Loucy (cell line): ENCODE results near the gene CRHR2.

Experiments
- H2AFZ ChIP-seq: fragments of 200-600 bp; sonication (generic); 2 replicates; pipeline ENCODE4 v1.6.0; 2016; ENCODE audit warnings: antibody characterized with exemption, mild to moderate bottlenecking, low read length, moderate library complexity
- H3F3A ChIP-seq: fragments of 200-600 bp; 2 replicates; pipeline ENCODE4 v1.6.0; 2016; ENCODE audit warnings: antibody characterized with exemption, low read depth, mild to moderate bottlenecking
- H3K27me3 ChIP-seq: fragments of 200-600 bp; sonication (generic); 2 replicates; pipeline ENCODE4 v1.6.1; 2014; ENCODE audit warnings: low read length, mild to moderate bottlenecking; ENCODE audit not compliant: insufficient read depth, poor library complexity, severe bottlenecking
- H3K36me3 ChIP-seq: fragments of 200-600 bp; sonication (generic); 2 replicates; pipeline ENCODE4 v1.6.1; 2016; ENCODE audit warnings: low read length; ENCODE audit not compliant: insufficient read depth
- H3K4me1 ChIP-seq: fragments of 200-600 bp; sonication (generic); 2 replicates; pipeline ENCODE4 v1.5.1; 2014; ENCODE audit warnings: low read length, mild to moderate bottlenecking; ENCODE audit not compliant: insufficient read depth, poor library complexity, severe bottlenecking
- H3K4me2 ChIP-seq: fragments of 200-600 bp; sonication (generic); 2 replicates; pipeline ENCODE4 v1.6.0; 2014; ENCODE audit warnings: antibody characterized with exemption, low read length, low read depth, mild to moderate bottlenecking; ENCODE audit not compliant: poor library complexity, severe bottlenecking
- H3K4me3 ChIP-seq: fragments of 200-600 bp; sonication (generic); 2 replicates; pipeline ENCODE4 v1.5.1; 2014; ENCODE audit warnings: low read length, mild to moderate bottlenecking, mixed read lengths; ENCODE audit not compliant: poor library complexity, severe bottlenecking
- H3K79me2 ChIP-seq: fragments of 200-600 bp; sonication (generic); 2 replicates; pipeline ENCODE4 v1.6.1; 2014; ENCODE audit warnings: low read length; ENCODE audit not compliant: insufficient read depth
- H3K9ac ChIP-seq: fragments of 200-600 bp; sonication (generic); 2 replicates; pipeline ENCODE4 v1.6.0; 2014; ENCODE audit warnings: mild to moderate bottlenecking, low read depth, low read length, moderate library complexity; ENCODE audit not compliant: poor library complexity, severe bottlenecking
- H3K9me2 ChIP-seq: fragments of 200-600 bp; sonication (generic); replicated peaks from 2 replicates; pipeline ENCODE4 v1.6.1; 2016; ENCODE audit warnings: low read depth, low read length, mixed read lengths
- H3K9me3 ChIP-seq: fragments of 200-600 bp; sonication (generic); 2 replicates; pipeline ENCODE4 v1.6.1; 2014; ENCODE audit warnings: mild to moderate bottlenecking, antibody characterized with exemption, low read length, low read depth; ENCODE audit not compliant: insufficient read depth
- H4K20me1 ChIP-seq: fragments of 200-600 bp; sonication (generic); 2 replicates; pipeline ENCODE4 v1.6.0; 2014; ENCODE audit warnings: antibody characterized with exemption, low read length, mild to moderate bottlenecking; ENCODE audit not compliant: insufficient read depth, poor library complexity, severe bottlenecking
- CTCF ChIP-seq: fragments of 200-600 bp; sonication (generic); conservative IDR thresholded peaks from 2 replicates; pipeline ENCODE4 v1.5.1; 2014; ENCODE audit warnings: mild to moderate bottlenecking, antibody characterized with exemption, low read length
- EZH2phosphoT487 ChIP-seq: fragments of 200-600 bp; IDR thresholded peaks from 2 replicates; pipeline ENCODE4 v1.6.1; 2018; ENCODE audit warnings: antibody characterized with exemption, mild to moderate bottlenecking, moderate library complexity, borderline replicate concordance

The CRHR2 gene

DNA sequence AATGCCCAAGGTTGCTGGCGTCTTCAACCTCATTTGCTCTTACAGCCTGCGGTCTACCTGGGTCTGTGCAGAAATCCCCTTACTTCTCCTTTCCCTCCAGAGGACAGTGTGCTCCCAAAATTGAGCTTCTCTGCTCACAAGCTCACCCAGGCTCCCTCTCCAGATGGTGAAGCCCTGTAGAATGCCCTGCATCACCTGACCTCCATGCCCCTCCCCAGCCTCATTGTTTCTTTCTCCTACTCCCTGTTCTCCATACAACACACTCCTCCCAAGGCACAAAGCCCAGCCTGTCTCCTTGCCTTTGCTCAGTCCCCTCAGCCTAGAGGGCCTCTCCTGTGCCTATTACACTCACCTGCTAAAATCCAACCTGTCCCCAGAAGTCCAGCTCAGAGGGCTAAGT, 3.5 kb downstream of the CRHR2 start:
- Histone ChIP-seq H3K4me2 (no peak overlapping the region), H3K9me3 (no peaks in the 10 kb centered on the region), H3K79me2 (no peaks in the 10 kb centered on the region), H3F3A (no peaks in the 10 kb centered on the region), H2AFZ (no peak overlapping the region), H3K9ac (no peak overlapping the region), H3K36me3 (no peaks in the 10 kb centered on the region), H3K9me2 (no peaks in the 10 kb centered on the region), H3K4me1 (no peaks in the 10 kb centered on the region), H3K4me3 (no peak overlapping the region), H3K27me3 (no peaks in the 10 kb centered on the region), H4K20me1 (no peaks in the 10 kb centered on the region)
- TF ChIP-seq EZH2phosphoT487 (no peak), CTCF (no peak)

DNA sequence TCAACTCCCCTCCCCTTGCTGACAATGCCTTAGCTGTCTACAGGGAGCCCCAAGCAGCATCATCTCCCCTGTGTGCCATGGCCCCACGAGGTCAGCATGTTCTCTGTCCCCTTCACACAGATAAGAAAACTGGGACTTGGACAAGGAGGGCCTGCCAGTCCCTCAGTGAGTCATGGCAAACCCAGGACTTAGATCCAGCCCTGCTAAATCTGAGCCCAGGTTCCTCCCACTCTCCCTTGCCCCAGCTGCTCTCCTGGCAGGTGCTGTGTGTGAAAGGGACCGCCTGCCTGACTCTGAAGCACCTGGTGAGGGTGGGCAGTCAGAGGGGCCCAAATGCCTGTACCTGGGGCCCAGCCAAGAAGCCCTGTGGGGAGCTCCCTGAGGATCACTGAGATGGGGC, 7.4 kb downstream of the CRHR2 start:
- no peaks in the 10 kb centered on the region for H3F3A ChIP-seq
- no peak overlapping the region for H3K4me2 ChIP-seq
- H3K9ac ChIP-seq: no peak overlapping the region
- TF ChIP-seq CTCF (no peak), EZH2phosphoT487 (no peak)
- no peak overlapping the region for H3K4me3 ChIP-seq
- no peaks in the 10 kb centered on the region for H3K9me3 ChIP-seq
- no peaks in the 10 kb centered on the region for H3K9me2 ChIP-seq
- no peak overlapping the region for H2AFZ ChIP-seq
- no peaks in the 10 kb centered on the region for H3K36me3 ChIP-seq
- no peaks in the 10 kb centered on the region for H3K79me2 ChIP-seq
- no peaks in the 10 kb centered on the region for H3K4me1 ChIP-seq
- no peaks in the 10 kb centered on the region for H3K27me3 ChIP-seq
- no peaks in the 10 kb centered on the region for H4K20me1 ChIP-seq

DNA sequence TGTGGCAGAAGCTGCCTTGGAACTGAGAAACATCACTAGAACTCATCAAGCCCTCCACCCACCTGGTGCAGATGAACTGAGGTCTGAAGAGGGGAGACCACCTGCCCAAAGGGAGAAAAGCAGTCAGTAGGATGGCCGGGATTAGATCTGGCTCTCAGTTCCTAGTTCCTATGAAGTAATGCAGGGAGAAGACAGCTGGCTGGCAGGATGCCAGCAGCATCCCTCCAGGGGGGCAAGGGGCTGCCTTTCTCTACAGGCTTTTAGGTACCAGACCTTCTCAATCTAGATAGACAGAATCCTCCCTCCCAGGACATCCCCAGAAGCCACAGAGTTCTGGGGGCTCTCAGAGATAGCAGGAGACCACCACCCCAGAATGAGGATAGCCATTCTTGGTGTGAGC, 7.8 kb downstream of the CRHR2 start:
- Histone ChIP-seq H3K36me3 (no peaks in the 10 kb centered on the region), H3F3A (no peaks in the 10 kb centered on the region), H3K4me1 (no peaks in the 10 kb centered on the region), H3K27me3 (no peaks in the 10 kb centered on the region), H4K20me1 (no peaks in the 10 kb centered on the region), H3K9me2 (no peaks in the 10 kb centered on the region), H3K4me3 (no peak overlapping the region), H3K79me2 (no peaks in the 10 kb centered on the region), H3K9ac (no peak overlapping the region), H2AFZ (no peak overlapping the region), H3K9me3 (no peaks in the 10 kb centered on the region), H3K4me2 (no peak overlapping the region)
- TF ChIP-seq EZH2phosphoT487 (no peak), CTCF (no peak)
